ENCODE data around the gene GET4.
"Not testable (repeated sequence)": the region's sequence is repeated elsewhere in the genome, so short reads cannot be mapped to it uniquely, and the experiment has no call there.

The GET4 gene

GRCh38 chr7:871900-872537 is 4.3 kb upstream of the GET4 start:
- no peak for DNase-seq

- not testable (repeated sequence) for DNase-seq
Measured at GRCh38 chr7:872685-873084, 3.7 kb upstream of the GET4 start.

DNA sequence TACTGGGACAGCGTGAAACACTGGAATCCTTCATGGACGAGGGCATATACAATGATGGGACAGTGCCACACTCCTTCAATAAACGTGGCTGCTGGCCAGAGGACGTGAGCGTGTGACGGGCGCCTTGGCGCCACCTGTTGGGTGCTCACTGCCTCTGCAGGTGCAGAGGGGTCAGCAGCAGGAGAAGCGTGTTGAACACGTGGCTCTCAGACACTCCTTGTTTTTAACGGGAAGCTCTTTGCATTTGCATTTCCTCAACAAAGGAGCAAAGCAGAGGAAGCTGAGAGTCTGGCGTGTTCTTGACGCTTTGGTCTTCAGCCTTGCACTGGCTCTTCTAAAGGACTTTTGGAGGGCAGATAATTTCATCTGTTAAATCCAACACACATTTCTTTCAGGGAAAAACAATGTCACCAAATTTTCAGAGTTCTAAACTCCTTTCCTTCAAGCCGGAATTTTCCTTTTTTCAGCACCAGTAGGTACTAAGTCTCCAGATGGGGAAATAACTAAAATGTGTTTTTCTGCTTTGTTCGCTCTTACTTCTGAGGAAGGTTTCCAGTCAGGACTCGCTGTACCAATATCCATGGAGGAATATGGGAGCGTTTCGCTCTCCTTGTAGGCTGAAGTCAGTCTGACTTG is 2.9 kb upstream of the GET4 start:
- peak; percentile 51 to 62 for DNase-seq

GRCh38 chr7:874031-874749 is 2.2 kb upstream of the GET4 start:
- no peak for DNase-seq

DNA sequence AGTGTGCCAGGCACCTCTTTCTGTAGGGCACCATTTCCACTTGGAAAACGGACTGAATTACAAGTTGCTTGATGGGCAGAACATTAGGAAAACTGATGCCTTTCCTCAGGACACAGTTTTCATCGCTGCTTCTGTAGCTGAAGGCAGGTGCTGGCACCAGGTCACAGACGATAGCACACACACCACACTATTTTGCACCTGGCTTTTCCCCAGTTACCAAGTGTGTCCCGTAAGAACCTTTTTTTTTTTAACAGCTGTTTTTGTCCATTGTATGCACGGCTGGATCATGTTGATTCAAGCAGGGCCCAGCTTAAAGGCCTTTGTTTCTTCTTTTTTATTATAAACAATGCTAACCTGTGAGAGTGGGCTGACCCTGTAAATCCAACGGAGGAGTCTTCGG is 1.3 kb upstream of the GET4 start:
- no peak for DNase-seq

- DNase-seq: no peak
Measured at GRCh38 chr7:875476-876076, 778 bp upstream of the GET4 start.

- no peak for DNase-seq
Measured at GRCh38 chr7:876972-877311, 588 bp downstream of the GET4 start.

- no peak for DNase-seq
Measured at GRCh38 chr7:877312-878232, 1.2 kb downstream of the GET4 start.

- DNase-seq: no peak
Measured at GRCh38 chr7:879093-879492, 2.7 kb downstream of the GET4 start.

GRCh38 chr7:879706-880105 is 3.4 kb downstream of the GET4 start:
- DNase-seq: no peak

- no peak for DNase-seq
Measured at GRCh38 chr7:880450-880849, 4.1 kb downstream of the GET4 start.

DNA sequence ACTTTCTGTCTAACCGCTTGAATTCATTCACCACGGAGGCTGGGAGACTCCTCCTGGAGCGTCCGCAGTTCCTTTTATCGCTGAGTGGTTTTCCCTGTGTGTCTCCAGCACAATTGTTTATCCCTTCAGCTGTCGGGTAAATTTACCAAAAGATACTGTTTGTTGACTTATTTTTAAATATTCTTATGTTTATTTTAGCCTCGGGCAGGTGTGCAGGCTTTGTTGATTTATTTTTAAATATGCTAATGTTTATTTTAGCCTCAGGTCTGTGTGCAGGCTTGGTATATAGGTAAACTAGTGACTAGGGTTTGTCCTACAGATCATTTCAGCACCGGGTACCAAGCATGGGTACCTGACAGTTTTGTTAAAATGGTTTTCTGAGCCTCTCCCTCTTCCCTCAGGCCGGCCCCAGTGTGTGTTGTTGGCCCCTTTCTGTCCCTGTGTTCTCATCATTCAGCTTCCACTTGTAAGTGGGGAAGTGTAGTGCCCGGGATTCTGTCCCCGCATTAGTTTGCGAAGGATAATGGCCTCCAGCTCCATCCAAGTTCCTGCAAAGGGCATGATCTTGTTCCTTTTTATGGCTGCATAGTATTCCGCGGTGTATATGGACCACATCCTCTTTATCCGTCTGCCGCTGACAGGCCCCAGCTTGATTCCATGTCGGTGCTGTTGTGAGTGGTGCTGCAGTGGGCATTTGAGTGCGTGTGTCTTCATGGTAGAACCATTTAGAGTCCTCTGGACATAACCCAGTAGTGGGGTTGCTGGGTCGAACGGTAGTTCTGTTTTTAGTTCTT is 5.3 kb downstream of the GET4 start:
- no peak for DNase-seq

GRCh38 chr7:882336-883035 is 6.1 kb downstream of the GET4 start:
- DNase-seq: no peak

DNA sequence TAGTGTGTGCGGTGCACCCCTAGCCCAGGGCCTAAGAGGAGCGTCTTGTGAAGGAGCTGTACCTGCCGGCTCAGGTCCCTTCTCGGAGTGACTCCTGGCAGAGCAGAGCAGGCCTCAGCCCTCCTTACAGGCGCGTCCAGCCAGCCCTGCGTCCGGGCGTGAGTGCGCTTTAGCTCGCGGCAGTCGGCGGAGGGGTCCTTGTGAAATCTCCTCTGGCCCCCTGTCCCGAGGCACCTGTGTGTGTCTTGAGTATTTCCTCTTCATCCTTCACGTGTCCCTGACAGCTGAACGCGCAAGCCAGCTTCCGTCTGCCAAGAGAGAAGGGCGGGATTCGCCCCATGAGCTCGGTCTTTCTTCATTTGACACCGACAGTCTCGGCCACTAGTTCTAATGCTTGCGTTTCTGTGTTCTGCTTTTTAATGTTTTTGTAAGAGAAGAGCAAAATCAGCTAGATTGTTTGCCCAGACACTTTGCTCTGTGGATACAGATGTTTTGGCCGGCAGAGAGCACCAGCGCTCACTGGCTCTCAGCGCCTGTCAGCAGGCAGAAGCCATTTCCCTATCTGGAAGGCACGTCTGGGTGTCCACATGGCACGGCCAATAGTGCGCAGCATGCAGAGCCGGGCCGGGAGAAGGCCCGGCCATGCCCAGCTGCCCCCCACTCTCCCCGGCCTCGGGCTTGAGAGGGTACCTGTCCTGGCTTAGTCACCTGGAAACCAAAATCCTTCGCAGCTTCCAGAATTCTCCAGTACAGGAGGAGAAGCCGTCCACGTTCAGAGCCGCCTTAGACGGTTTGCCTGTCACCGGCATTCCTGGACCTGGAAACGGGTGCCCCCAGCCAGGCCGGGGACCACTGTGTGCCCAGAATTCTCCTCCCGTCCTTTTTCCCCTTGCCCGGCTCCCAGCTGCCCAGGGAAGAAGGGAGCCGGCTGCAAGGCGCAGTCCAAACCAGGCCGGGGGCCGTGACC is 7.0 kb downstream of the GET4 start:
- DNase-seq: no peak

GRCh38 chr7:884191-885003 is 8.0 kb downstream of the GET4 start:
- no peak for DNase-seq

DNA sequence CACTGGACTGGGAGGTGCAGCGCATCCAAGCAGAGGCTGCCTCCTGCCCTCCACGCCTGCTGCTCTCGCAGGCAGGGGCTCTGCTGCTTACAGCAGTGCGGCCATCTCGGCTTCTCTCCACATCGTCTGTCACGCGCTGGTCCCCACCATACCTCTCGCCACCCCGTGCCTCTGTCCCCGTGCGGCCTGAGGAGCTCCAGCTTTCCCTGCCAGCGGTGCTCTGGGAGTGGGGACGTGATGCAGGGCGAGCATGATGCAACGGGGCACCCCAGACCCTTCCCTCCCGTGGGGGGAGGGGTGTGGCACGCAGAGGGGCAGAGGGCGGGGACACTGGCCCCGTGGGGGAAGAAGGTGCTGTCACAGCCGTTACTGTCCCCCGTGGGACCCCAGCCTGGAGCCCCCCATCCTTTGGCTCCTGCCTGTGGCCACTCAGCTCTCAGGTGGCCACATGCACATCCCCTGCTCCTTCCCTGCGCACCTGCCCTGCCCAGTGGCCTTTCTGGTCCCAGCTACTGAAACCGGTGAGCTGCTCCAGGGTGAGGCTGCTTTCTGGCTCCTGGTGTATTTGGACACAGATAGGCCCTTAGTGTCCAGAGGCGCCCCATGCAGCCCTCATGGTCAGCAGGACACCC is 9.0 kb downstream of the GET4 start:
- no peak for DNase-seq

GRCh38 chr7:885893-886625 is 9.7 kb downstream of the GET4 start:
- no peak for DNase-seq
